Breast epithelium (tissue), 4 donors: ENCODE data around the gene THSD4. TPM values are rescaled to one million over a fixed set of nuclear protein-coding genes. Genes with fewer than 3 reads are reported as not detected.

ENCODE experiments used
- DNase-seq, 2 donors: peaks; one replicate each; pipeline ENCODE4 v3.0.0-alpha.2; 2019; ENCODE audit warnings: low spot score in 2 of 2
- H3K27ac ChIP-seq, 2 donors: fragments of 200-600 bp; sonication (generic) in 1 of 2; one replicate each; pipeline ENCODE4 v1.5.1; 2016 to 2019; ENCODE audit warnings: mild to moderate bottlenecking in 1 of 2
- H3K27me3 ChIP-seq, 2 donors: fragments of 200-600 bp; sonication (generic) in 1 of 2; one replicate each; pipeline versions ENCODE4 v1.5.1 to v1.6.0; 2017 to 2019; ENCODE audit warnings: control low read depth in 1 of 2, mild to moderate bottlenecking in 1 of 2
- H3K36me3 ChIP-seq: fragments of 200-600 bp; one replicate; pipeline ENCODE4 v1.5.1; 2019
- H3K4me1 ChIP-seq, 2 donors: fragments of 200-600 bp; sonication (generic); one replicate each; pipeline ENCODE4 v1.5.1; 2016 to 2019; ENCODE audit warnings: control low read depth in 1 of 2
- H3K4me3 ChIP-seq, 3 donors: fragments of 200-600 bp; sonication (generic); 1 replicate in 2 of 3; 2 replicates in 1 of 3; pipeline ENCODE4 v1.5.1; 2016 to 2019; ENCODE audit warnings: mild to moderate bottlenecking in 3 of 3, moderate library complexity in 2 of 3
- H3K9me3 ChIP-seq, 2 donors: fragments of 200-600 bp; sonication (generic) in 1 of 2; one replicate each; pipeline ENCODE4 v1.5.1; 2016 to 2019; ENCODE audit warnings: control low read depth in 1 of 2
- CTCF ChIP-seq, 3 donors: fragments of 450-650 bp; IDR thresholded peaks; one replicate each; pipeline ENCODE4 v1.5.1; 2016 to 2017; ENCODE audit warnings: antibody characterized with exemption in 3 of 3, mild to moderate bottlenecking in 3 of 3, moderate library complexity in 3 of 3
- POLR2A ChIP-seq: fragments of 450-650 bp; IDR thresholded peaks from one replicate; pipeline ENCODE4 v1.6.1; 2016; ENCODE audit warnings: antibody characterized with exemption, mild to moderate bottlenecking, moderate library complexity
- POLR2AphosphoS5 ChIP-seq, 3 donors: sonication (generic); formaldehyde crosslinking; IDR thresholded peaks; one replicate each; pipeline ENCODE4 v1.6.1; 2017; ENCODE audit warnings: antibody characterized with exemption in 3 of 3
- intact Hi-C: fragments of 100-400 bp; cut with DNase I; formaldehyde crosslinking; loops from one replicate; pipeline ENCODE4 v1.15.1; 2023; ENCODE audit warnings: low total_unique reads
- total RNA-seq, 3 donors: library from RNA; depleted of rRNA; stranded (reverse); fragments of >200 nt; gene quantifications; one replicate each; pipeline ENCODE4 v1.1.0, GENCODE V29; 2016

The THSD4 gene
- total RNA-seq, 3 donors from 2014 or later, result 0.64 to 58.7 (median 41.3) TPM

- DNase-seq, result no peak
- TF ChIP-seq POLR2AphosphoS5 (IDR thresholded peaks at IDR 0.05) (no peak), CTCF (IDR thresholded peaks at IDR 0.05) (no peak), POLR2A (no peak)
- intact Hi-C loops, result no loop called here
- H3K27me3 ChIP-seq, result no peaks in the 10 kb centered on the region
- no peaks in the 10 kb centered on the region for H3K36me3 ChIP-seq
- no peaks in the 10 kb centered on the region for H3K9me3 ChIP-seq
- no peak overlapping the region for H3K4me3 ChIP-seq
- H3K27ac ChIP-seq, result no peak overlapping the region
- no peaks in the 10 kb centered on the region for H3K4me1 ChIP-seq
These were observed 453.0 kb downstream of the THSD4 start for GRCh38 chr15:71568227-71568626.

- TF ChIP-seq POLR2A (no peak), CTCF (IDR thresholded peaks at IDR 0.05) (no peak), POLR2AphosphoS5 (IDR thresholded peaks at IDR 0.05) (no peak)
- Histone ChIP-seq H3K27ac (peak overlapping the region in 1 of 2 donors; percentile 13), H3K4me1 (no peaks in the 10 kb centered on the region), H3K9me3 (no peaks in the 10 kb centered on the region), H3K27me3 (no peaks in the 10 kb centered on the region), H3K36me3 (no peaks in the 10 kb centered on the region), H3K4me3 (no peak overlapping the region)
- no peak for DNase-seq
- intact Hi-C loops, result no loop called here
These were observed 455.5 kb downstream of the THSD4 start for GRCh38 chr15:71570736-71571135.

- H3K4me3 ChIP-seq, result no peak overlapping the region
- no peaks in the 10 kb centered on the region for H3K9me3 ChIP-seq
- H3K27ac ChIP-seq, result no peak overlapping the region
- H3K4me1 ChIP-seq, result no peaks in the 10 kb centered on the region
- intact Hi-C loops, result no loop called here
- TF ChIP-seq CTCF (IDR thresholded peaks at IDR 0.05), result no peak
- TF ChIP-seq POLR2AphosphoS5 (IDR thresholded peaks at IDR 0.05), result no peak
- TF ChIP-seq POLR2A, result no peak
- H3K27me3 ChIP-seq, result no peaks in the 10 kb centered on the region
- H3K36me3 ChIP-seq, result no peaks in the 10 kb centered on the region
- DNase-seq, result no peak
These were observed 456.4 kb downstream of the THSD4 start for GRCh38 chr15:71571641-71572040.

- intact Hi-C loops, result no loop called here
- no peaks in the 10 kb centered on the region for H3K4me1 ChIP-seq
- H3K27ac ChIP-seq, result peak overlapping the region; percentile 46 to 48
- TF ChIP-seq POLR2A (no peak), CTCF (IDR thresholded peaks at IDR 0.05) (peak in 1 of 3 donors; percentile 28)
- no peak overlapping the region for H3K4me3 ChIP-seq
- no peaks in the 10 kb centered on the region for H3K9me3 ChIP-seq
- peak in 1 of 2 donors; percentile 41 for DNase-seq
- no peaks in the 10 kb centered on the region for H3K36me3 ChIP-seq
- H3K27me3 ChIP-seq, result no peaks in the 10 kb centered on the region
These were observed 457.3 kb downstream of the THSD4 start for GRCh38 chr15:71572452-71573053.

- Histone ChIP-seq H3K4me3 (no peak overlapping the region), H3K36me3 (no peaks in the 10 kb centered on the region), H3K27me3 (no peaks in the 10 kb centered on the region), H3K9me3 (no peaks in the 10 kb centered on the region), H3K4me1 (no peaks in the 10 kb centered on the region), H3K27ac (no peak overlapping the region)
- intact Hi-C loops, result no loop called here
- DNase-seq, result no peak
- TF ChIP-seq POLR2AphosphoS5 (IDR thresholded peaks at IDR 0.05) (no peak), CTCF (IDR thresholded peaks at IDR 0.05) (no peak), POLR2A (no peak)
These were observed 458.3 kb downstream of the THSD4 start for GRCh38 chr15:71573599-71573998.
